ENCODE data around the gene VAMP1. TPM values are rescaled to one million over a fixed set of nuclear protein-coding genes. Genes with fewer than 3 reads are reported as not detected.

VAMP1 gene
- total and polyA plus RNA-seq, 2 of the 13 experiments (the other 11 are each of a cell fraction or from before 2014, with no cell fraction given) = 2.5 to 7.4 TPM

DNA sequence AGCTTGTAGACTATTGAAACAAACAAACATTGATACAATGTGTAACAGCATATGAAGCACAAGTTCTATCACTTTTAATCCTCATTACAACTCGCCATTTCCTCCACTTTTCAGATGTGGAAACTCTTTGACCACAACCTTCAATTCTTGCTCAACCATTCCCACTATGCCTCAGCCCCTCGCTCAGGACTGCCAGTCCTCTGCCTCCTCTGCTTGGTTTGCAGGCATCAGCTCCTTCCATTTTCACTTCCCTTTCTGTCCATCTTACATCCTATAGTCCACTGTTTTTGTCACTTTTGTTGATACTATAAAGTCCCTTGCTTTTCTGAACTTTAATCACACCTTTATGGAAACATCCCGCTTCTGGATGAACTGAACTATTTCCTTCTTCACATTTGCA lies 53.9 kb downstream of the VAMP1 start (continued):
- TF ChIP-seq BRCA1 (CRISPR knock-in tag; IDR thresholded peaks at IDR 0.05) (no peak), ZNF292 (CRISPR knock-in tag; IDR thresholded peaks at IDR 0.05; ENCODE audit: borderline replicate concordance, low read depth) (no peak), RARA (CRISPR knock-in tag; IDR thresholded peaks at IDR 0.05) (no peak), MBD4 (IDR thresholded peaks at IDR 0.05; ENCODE audit: borderline replicate concordance, low read length) (no peak)
- TF ChIP-seq, protein P1, sequence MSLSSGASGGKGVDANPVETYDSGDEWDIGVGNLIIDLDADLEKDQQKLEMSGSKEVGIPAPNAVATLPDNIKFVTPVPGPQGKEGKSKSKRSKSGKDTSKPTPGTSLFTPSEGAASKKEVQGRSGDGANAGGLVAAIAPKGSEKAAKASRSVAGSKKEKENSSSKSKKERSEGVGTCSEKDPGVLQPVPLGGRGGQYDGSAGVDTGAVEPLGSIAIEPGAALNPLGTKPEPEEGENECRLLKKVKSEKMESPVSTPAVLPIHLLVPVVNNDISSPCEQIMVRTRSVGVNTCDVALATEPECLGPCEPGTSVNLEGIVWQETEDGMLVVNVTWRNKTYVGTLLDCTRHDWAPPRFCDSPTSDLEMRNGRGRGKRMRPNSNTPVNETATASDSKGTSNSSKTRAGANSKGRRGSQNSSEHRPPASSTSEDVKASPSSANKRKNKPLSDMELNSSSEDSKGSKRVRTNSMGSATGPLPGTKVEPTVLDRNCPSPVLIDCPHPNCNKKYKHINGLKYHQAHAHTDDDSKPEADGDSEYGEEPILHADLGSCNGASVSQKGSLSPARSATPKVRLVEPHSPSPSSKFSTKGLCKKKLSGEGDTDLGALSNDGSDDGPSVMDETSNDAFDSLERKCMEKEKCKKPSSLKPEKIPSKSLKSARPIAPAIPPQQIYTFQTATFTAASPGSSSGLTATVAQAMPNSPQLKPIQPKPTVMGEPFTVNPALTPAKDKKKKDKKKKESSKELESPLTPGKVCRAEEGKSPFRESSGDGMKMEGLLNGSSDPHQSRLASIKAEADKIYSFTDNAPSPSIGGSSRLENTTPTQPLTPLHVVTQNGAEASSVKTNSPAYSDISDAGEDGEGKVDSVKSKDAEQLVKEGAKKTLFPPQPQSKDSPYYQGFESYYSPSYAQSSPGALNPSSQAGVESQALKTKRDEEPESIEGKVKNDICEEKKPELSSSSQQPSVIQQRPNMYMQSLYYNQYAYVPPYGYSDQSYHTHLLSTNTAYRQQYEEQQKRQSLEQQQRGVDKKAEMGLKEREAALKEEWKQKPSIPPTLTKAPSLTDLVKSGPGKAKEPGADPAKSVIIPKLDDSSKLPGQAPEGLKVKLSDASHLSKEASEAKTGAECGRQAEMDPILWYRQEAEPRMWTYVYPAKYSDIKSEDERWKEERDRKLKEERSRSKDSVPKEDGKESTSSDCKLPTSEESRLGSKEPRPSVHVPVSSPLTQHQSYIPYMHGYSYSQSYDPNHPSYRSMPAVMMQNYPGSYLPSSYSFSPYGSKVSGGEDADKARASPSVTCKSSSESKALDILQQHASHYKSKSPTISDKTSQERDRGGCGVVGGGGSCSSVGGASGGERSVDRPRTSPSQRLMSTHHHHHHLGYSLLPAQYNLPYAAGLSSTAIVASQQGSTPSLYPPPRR (CRISPR knock-in tag; IDR thresholded peaks at IDR 0.05; ENCODE audit: borderline replicate concordance) = no peak

Other genes with a start within 250 kb of the VAMP1 start
- gene PLEKHG6, start 160.0 kb downstream of the VAMP1 start, total RNA-seq (2016; rRNA removed; fragmentation: Illumina TruSeq; extraction: Trizol) = 13.1 and 18.9 TPM in 2 replicates
- gene PLEKHG6, start 160.0 kb downstream of the VAMP1 start, polyA plus RNA-seq (2011; rRNA removed) = 17.0 and 26.8 TPM in 2 replicates
- gene TNFRSF1A, start 128.6 kb downstream of the VAMP1 start, total RNA-seq (2016; rRNA removed; fragmentation: Illumina TruSeq; extraction: Trizol) = 21.9 and 41.5 TPM in 2 replicates
- 41.4 and 61.2 TPM in 2 replicates for gene TNFRSF1A, start 128.6 kb downstream of the VAMP1 start, polyA plus RNA-seq (2011; rRNA removed)
- gene SCNN1A, start 95.1 kb downstream of the VAMP1 start, total RNA-seq (2016; rRNA removed; fragmentation: Illumina TruSeq; extraction: Trizol) = 0.63 and 1.5 TPM in 2 replicates
- 14.6 and 32.8 TPM in 2 replicates for gene SCNN1A, start 95.1 kb downstream of the VAMP1 start, polyA plus RNA-seq (2011; rRNA removed)
- 12.1 and 34.8 TPM in 2 replicates for gene LTBR, start 86.5 kb downstream of the VAMP1 start, total RNA-seq (2016; rRNA removed; fragmentation: Illumina TruSeq; extraction: Trizol)
- gene LTBR, start 86.5 kb downstream of the VAMP1 start, polyA plus RNA-seq (2011; rRNA removed) = 31.4 and 39.0 TPM in 2 replicates
- not detected in 2 replicates for gene CD27, start 25.7 kb downstream of the VAMP1 start, total RNA-seq (2016; rRNA removed; fragmentation: Illumina TruSeq; extraction: Trizol)
- gene CD27, start 25.7 kb downstream of the VAMP1 start, polyA plus RNA-seq (2011; rRNA removed) = 0.12 and 0.18 TPM in 2 replicates
- gene TAPBPL, start 18.6 kb downstream of the VAMP1 start, total RNA-seq (2016; rRNA removed; fragmentation: Illumina TruSeq; extraction: Trizol) = 3.2 and 10.0 TPM in 2 replicates
- gene TAPBPL, start 18.6 kb downstream of the VAMP1 start, polyA plus RNA-seq (2011; rRNA removed) = 14.0 and 14.5 TPM in 2 replicates
- gene MRPL51, start 22.6 kb upstream of the VAMP1 start, total RNA-seq (2016; rRNA removed; fragmentation: Illumina TruSeq; extraction: Trizol) = 278 and 343 TPM in 2 replicates
- gene MRPL51, start 22.6 kb upstream of the VAMP1 start, polyA plus RNA-seq (2011; rRNA removed) = 52.5 and 64.8 TPM in 2 replicates
- 65.6 and 100 TPM in 2 replicates for gene NCAPD2, start 23.4 kb upstream of the VAMP1 start, total RNA-seq (2016; rRNA removed; fragmentation: Illumina TruSeq; extraction: Trizol)
- 42.8 and 51.1 TPM in 2 replicates for gene NCAPD2, start 23.4 kb upstream of the VAMP1 start, polyA plus RNA-seq (2011; rRNA removed)
- 3,038 and 4,052 TPM in 2 replicates for gene GAPDH, start 63.8 kb upstream of the VAMP1 start, total RNA-seq (2016; rRNA removed; fragmentation: Illumina TruSeq; extraction: Trizol)
- 12,395 and 12,722 TPM in 2 replicates for gene GAPDH, start 63.8 kb upstream of the VAMP1 start, polyA plus RNA-seq (2011; rRNA removed)
- gene IFFO1, start 85.4 kb upstream of the VAMP1 start, total RNA-seq (2016; rRNA removed; fragmentation: Illumina TruSeq; extraction: Trizol) = 7.0 and 12.8 TPM in 2 replicates
- gene IFFO1, start 85.4 kb upstream of the VAMP1 start, polyA plus RNA-seq (2011; rRNA removed) = 14.6 and 18.3 TPM in 2 replicates
- gene NOP2, start 97.6 kb upstream of the VAMP1 start, total RNA-seq (2016; rRNA removed; fragmentation: Illumina TruSeq; extraction: Trizol) = 50.0 and 56.7 TPM in 2 replicates
- 47.3 and 52.9 TPM in 2 replicates for gene NOP2, start 97.6 kb upstream of the VAMP1 start, polyA plus RNA-seq (2011; rRNA removed)
- 148 and 156 TPM in 2 replicates for gene CHD4, start 136.7 kb upstream of the VAMP1 start, total RNA-seq (2016; rRNA removed; fragmentation: Illumina TruSeq; extraction: Trizol)
- 76.2 and 82.8 TPM in 2 replicates for gene CHD4, start 136.7 kb upstream of the VAMP1 start, polyA plus RNA-seq (2011; rRNA removed)
- gene LPAR5, start 165.3 kb upstream of the VAMP1 start, total RNA-seq (2016; rRNA removed; fragmentation: Illumina TruSeq; extraction: Trizol) = 0.07 and 0.09 TPM in 2 replicates
- 0.17 and 0.32 TPM in 2 replicates for gene LPAR5, start 165.3 kb upstream of the VAMP1 start, polyA plus RNA-seq (2011; rRNA removed)
- not detected in 2 replicates for gene ACRBP, start 176.8 kb upstream of the VAMP1 start, total RNA-seq (2016; rRNA removed; fragmentation: Illumina TruSeq; extraction: Trizol)
- gene ACRBP, start 176.8 kb upstream of the VAMP1 start, polyA plus RNA-seq (2011; rRNA removed) = 0.37 and 0.46 TPM in 2 replicates
- gene ING4, start 192.4 kb upstream of the VAMP1 start, total RNA-seq (2016; rRNA removed; fragmentation: Illumina TruSeq; extraction: Trizol) = 12.7 and 14.4 TPM in 2 replicates
- 32.4 and 34.2 TPM in 2 replicates for gene ING4, start 192.4 kb upstream of the VAMP1 start, polyA plus RNA-seq (2011; rRNA removed)
- 23.6 and 24.1 TPM in 2 replicates for gene ZNF384, start 218.7 kb upstream of the VAMP1 start, total RNA-seq (2016; rRNA removed; fragmentation: Illumina TruSeq; extraction: Trizol)
- 54.3 and 55.3 TPM in 2 replicates for gene ZNF384, start 218.7 kb upstream of the VAMP1 start, polyA plus RNA-seq (2011; rRNA removed)
- gene PIANP, start 230.1 kb upstream of the VAMP1 start, total RNA-seq (2016; rRNA removed; fragmentation: Illumina TruSeq; extraction: Trizol) = not detected in 2 replicates
- not detected in 2 replicates for gene PIANP, start 230.1 kb upstream of the VAMP1 start, polyA plus RNA-seq (2011; rRNA removed)